Thyroid gland (tissue), 4 donors: ENCODE data around the gene PTX3. TPM values are rescaled to one million over a fixed set of nuclear protein-coding genes. Genes with fewer than 3 reads are reported as not detected.

Experiments
- DNase-seq, 2 donors: peaks; one replicate each; pipeline ENCODE4 v3.0.0-alpha.2; 2019
- H3K27ac ChIP-seq, 3 donors: fragments of 200-600 bp; sonication (generic); 1 replicate in 2 of 3; 2 replicates in 1 of 3; pipeline ENCODE4 v1.5.1; 2016 to 2019; ENCODE audit warnings: mild to moderate bottlenecking in 1 of 3, moderate library complexity in 1 of 3
- H3K27me3 ChIP-seq: fragments of 200-600 bp; sonication (generic); one replicate; pipeline ENCODE4 v1.5.1; 2019
- H3K36me3 ChIP-seq, 2 donors: fragments of 200-600 bp; sonication (generic); one replicate each; pipeline ENCODE4 v1.5.1; 2016 to 2019
- H3K4me1 ChIP-seq, 2 donors: fragments of 200-600 bp; sonication (generic); one replicate each; pipeline ENCODE4 v1.5.1; 2017 to 2019
- H3K4me3 ChIP-seq, 3 donors: fragments of 200-600 bp; sonication (generic); replicated peaks in 1 of 3; 1 replicate in 2 of 3; 2 replicates in 1 of 3; pipeline ENCODE4 v1.5.1; 2016; ENCODE audit warnings: mild to moderate bottlenecking in 1 of 3
- H3K9me3 ChIP-seq: fragments of 200-600 bp; sonication (generic); one replicate; pipeline ENCODE4 v1.5.1; 2017
- CTCF ChIP-seq, 6 experiments: fragments of 200-600 bp in 3 of 6; fragments of 450-650 bp in 3 of 6; sonication (generic) in 3 of 6; IDR thresholded peaks; one replicate each; pipeline ENCODE4 v1.5.1; 2016 to 2019; ENCODE audit warnings: antibody characterized with exemption in 6 of 6, mild to moderate bottlenecking in 2 of 6, inconsistent platforms in 1 of 6, moderate library complexity in 1 of 6
- POLR2A ChIP-seq, 2 donors: fragments of 450-650 bp; IDR thresholded peaks; one replicate each; pipeline ENCODE4 v1.6.1; 2017; ENCODE audit warnings: antibody characterized with exemption in 2 of 2, mild to moderate bottlenecking in 2 of 2, moderate library complexity in 1 of 2
- WGBS, 2 donors: methylation state at CpG; one replicate each; pipeline ENCODE4 v1.1.5; 2017; 5-methylcytosine and 5-hydroxymethylcytosine counted together
- intact Hi-C: fragments of 100-400 bp; cut with DNase I; formaldehyde crosslinking; loops from one replicate; pipeline ENCODE4 v1.15.1; 2023
- total RNA-seq, 4 donors: library from RNA; depleted of rRNA; stranded (reverse); fragments of >200 nt; gene quantifications; one replicate each; pipeline ENCODE4 v1.2.3, GENCODE V29; 2016

Gene PTX3
- total RNA-seq, 4 donors from 2014 or later, result 0.88 to 19.8 (median 6.6) TPM

- WGBS, 2 donors, result 32 to 33% methylated on average over 2 of the region's 2 CpGs
- Histone ChIP-seq H3K9me3 (no peaks in the 10 kb centered on the region), H3K4me3 (no peak overlapping the region), H3K36me3 (no peaks in the 10 kb centered on the region), H3K4me1 (no peaks in the 10 kb centered on the region), H3K27me3 (no peaks in the 10 kb centered on the region), H3K27ac (no peak overlapping the region)
- intact Hi-C loops, result no loop called here
- TF ChIP-seq POLR2A (IDR thresholded peaks at IDR 0.05) (no peak), CTCF (IDR thresholded peaks at IDR 0.05) (no peak)
- no peak for DNase-seq
These were observed 31.2 kb upstream of the PTX3 start for GRCh38 chr3:157405457-157405856.

- Histone ChIP-seq H3K27ac (no peak overlapping the region), H3K36me3 (no peaks in the 10 kb centered on the region), H3K9me3 (no peaks in the 10 kb centered on the region), H3K4me1 (no peaks in the 10 kb centered on the region), H3K27me3 (no peaks in the 10 kb centered on the region), H3K4me3 (no peak overlapping the region)
- peak; percentile 8 to 19 for DNase-seq
- TF ChIP-seq POLR2A (IDR thresholded peaks at IDR 0.05) (no peak), CTCF (IDR thresholded peaks at IDR 0.05) (no peak)
- intact Hi-C loops, result no loop called here
- WGBS, 2 donors, result 63 to 65% methylated on average over 5 of the region's 5 CpGs
These were observed 30.3 kb upstream of the PTX3 start for GRCh38 chr3:157406394-157406793.

GRCh38 chr3:157407769-157408168 lies 28.9 kb upstream of the PTX3 start:
- no peak overlapping the region for H3K4me3 ChIP-seq

GRCh38 chr3:157408499-157409149 lies 28.0 kb upstream of the PTX3 start:
- WGBS, 2 donors, result 80% methylated on average over 4 of the region's 4 CpGs
- intact Hi-C loops, result no loop called here
- no peak for DNase-seq

More at GRCh38 chr3:157407769-157408168, 28.9 kb upstream of the PTX3 start:
- TF ChIP-seq CTCF (IDR thresholded peaks at IDR 0.05) (no peak), POLR2A (IDR thresholded peaks at IDR 0.05) (no peak)
- no peak overlapping the region for H3K27ac ChIP-seq
- H3K36me3 ChIP-seq, result no peaks in the 10 kb centered on the region
- intact Hi-C loops, result no loop called here
- no peaks in the 10 kb centered on the region for H3K4me1 ChIP-seq
- H3K9me3 ChIP-seq, result no peaks in the 10 kb centered on the region
- no peak for DNase-seq
- H3K27me3 ChIP-seq, result no peaks in the 10 kb centered on the region
- 91 to 93% methylated on average over 3 of the region's 3 CpGs for WGBS, 2 donors

More at GRCh38 chr3:157408499-157409149, 28.0 kb upstream of the PTX3 start:
- Histone ChIP-seq H3K9me3 (no peaks in the 10 kb centered on the region), H3K4me3 (no peak overlapping the region), H3K4me1 (no peaks in the 10 kb centered on the region), H3K27ac (no peak overlapping the region), H3K36me3 (no peaks in the 10 kb centered on the region), H3K27me3 (no peaks in the 10 kb centered on the region)
- no peak for TF ChIP-seq POLR2A (IDR thresholded peaks at IDR 0.05)
- TF ChIP-seq CTCF (IDR thresholded peaks at IDR 0.05), result no peak
